K562 (cell line): ENCODE measurements around the gene AMBRA1. TPM values are rescaled to one million over a fixed set of nuclear protein-coding genes. Genes with fewer than 3 reads are reported as not detected.

Source experiments
- ARID3A ChIP-seq: IDR thresholded peaks from 2 replicates; pipeline ENCODE4 v1.6.1; 2012; ENCODE audit warnings: low read depth, low read length, improper control_type of control experiment, borderline replicate concordance
- ATF4 ChIP-seq: fragments of 450-650 bp; formaldehyde crosslinking; IDR thresholded peaks from 2 replicates; pipeline ENCODE4 v1.4.0; 2022; ENCODE audit warnings: mild to moderate bottlenecking, moderate library complexity
- BACH1 ChIP-seq: fragments of 200-800 bp; sonication (Bioruptor generic); IDR thresholded peaks from 2 replicates; pipeline ENCODE4 v1.6.1; 2016; ENCODE audit warnings: missing genetic modification characterization, missing compliant biosample characterization
- CBX3 ChIP-seq, 2 experiments: IDR thresholded peaks; 1 replicate in 1 of 2; 2 replicates in 1 of 2; pipeline ENCODE4 v1.6.1; 2012; ENCODE audit warnings: inconsistent platforms in 2 of 2, low read length in 2 of 2, borderline replicate concordance in 1 of 2, control low read depth in 1 of 2
- CHD1 ChIP-seq: fragments of 200-600 bp; sonication (generic); IDR thresholded peaks from one replicate; pipeline ENCODE4 v1.6.1; 2012; ENCODE audit warnings: mild to moderate bottlenecking, moderate library complexity, low read length, inconsistent platforms
- GABPA ChIP-seq: fragments of 200-800 bp; sonication (Bioruptor generic); conservative IDR thresholded peaks from 2 replicates; pipeline ENCODE4 v1.6.1; 2016; ENCODE audit warnings: low read depth, missing genetic modification characterization, missing compliant biosample characterization
- HEY1 ChIP-seq: fragments of 250-450 bp; sonication (Bioruptor Pico); IDR thresholded peaks from 2 replicates; pipeline ENCODE4 v1.5.0; 2020; ENCODE audit warnings: mild to moderate bottlenecking, moderate library complexity, borderline replicate concordance
- HSF4 ChIP-seq: fragments of 250-450 bp; sonication (Bioruptor Pico); IDR thresholded peaks from 2 replicates; pipeline ENCODE4 v2.1.2; 2022; ENCODE audit warnings: mild to moderate bottlenecking, moderate library complexity, borderline replicate concordance
- MAX ChIP-seq: sonication (generic); formaldehyde crosslinking; IDR thresholded peaks from 2 replicates; pipeline ENCODE4 v1.9.0; 2022; ENCODE audit warnings: mild to moderate bottlenecking, missing genetic modification reagents
- POLR3G ChIP-seq: IDR thresholded peaks from 2 replicates; pipeline ENCODE4 v1.6.1; 2011; ENCODE audit not compliant: insufficient read length, insufficient replicate concordance; ENCODE audit errors: extremely low read depth
- RNF219 ChIP-seq: fragments of 250-450 bp; sonication (Bioruptor Pico); IDR thresholded peaks from 2 replicates; pipeline ENCODE4 v1.5.0; 2022; ENCODE audit warnings: mild to moderate bottlenecking
- SFPQ ChIP-seq: fragments of 200-400 bp; formaldehyde crosslinking; IDR thresholded peaks from 2 replicates; pipeline ENCODE4 v1.6.1; 2017; ENCODE audit warnings: mild to moderate bottlenecking, low read depth, low read length, moderate library complexity
- ZBTB8A ChIP-seq: fragments of 450-650 bp; IDR thresholded peaks from 2 replicates; pipeline ENCODE4 v1.6.1; 2018; ENCODE audit warnings: mild to moderate bottlenecking, moderate library complexity; ENCODE audit not compliant: partially characterized antibody
- ZNF384 ChIP-seq: IDR thresholded peaks from 2 replicates; pipeline ENCODE4 v1.6.1; 2012; ENCODE audit warnings: low read depth, low read length, improper control_type of control experiment
- ZNF431 ChIP-seq: sonication (generic); formaldehyde crosslinking; IDR thresholded peaks from 2 replicates; pipeline ENCODE4 v1.8.0; 2022; ENCODE audit warnings: mild to moderate bottlenecking, missing genetic modification reagents
- ZNF717 ChIP-seq: fragments of 250-450 bp; sonication (Bioruptor Pico); IDR thresholded peaks from 2 replicates; pipeline ENCODE4 v1.5.0; 2021
- polyA plus RNA-seq, 8 experiments: library from polyadenylated mRNA; depleted of rRNA in 4 of 8; stranded (reverse) in 5 of 8; unstranded in 3 of 8; fragments of >200 nt; fragmentation: Nextera tagmentation in 2 of 8; fragmentation: Illumina TruSeq in 1 of 8; extraction: Ambion mirVana in 2 of 8; extraction: Trizol in 1 of 8; gene quantifications; 2 replicates each; pipeline versions ENCODE4 v1.2.1 to v1.2.3, GENCODE V29; 2011 to 2014; ENCODE audit warnings: inconsistent platforms in 1 of 8, missing spikeins in 1 of 8
- total RNA-seq, 7 experiments: library from RNA; depleted of rRNA in 6 of 7; stranded (reverse); fragments of >200 nt in 6 of 7; fragmentation: Illumina TruSeq in 2 of 7; extraction: Trizol in 2 of 7; gene quantifications; 2 replicates each; pipeline versions ENCODE4 v1.2.1 to v1.2.3, GENCODE V29; 2011 to 2021; ENCODE audit warnings: low replicate concordance in 1 of 7

AMBRA1 gene
- total and polyA plus RNA-seq, 9 of the 15 experiments (the other 6 are each of a cell fraction or from before 2014, with no cell fraction given), result 0.15 to 24.5 (median 13.0) TPM

GRCh38 chr11:46554213-46555147 is 39.3 kb downstream of the AMBRA1 start (continued):
- peak; percentile 58; the same call in 1 of the 2 replicates for TF ChIP-seq BACH1 (tag)
- TF ChIP-seq CBX3 (IDR thresholded peaks at IDR 0.05; ENCODE audit: borderline replicate concordance in 1 of 2, low read length in 2 of 2), result no peak
- no peak for TF ChIP-seq HSF4
- peak; percentile 83 for TF ChIP-seq ZNF384
- no peak for TF ChIP-seq POLR3G
- TF ChIP-seq HEY1, result no peak
- no peak for TF ChIP-seq MAX (CRISPR knock-in tag)
- no peak for TF ChIP-seq ARID3A
- TF ChIP-seq CHD1, result no peak
- no peak for TF ChIP-seq SFPQ
- no peak for TF ChIP-seq ZNF431 (CRISPR knock-in tag)
- no peak for TF ChIP-seq ZNF717
- no peak for TF ChIP-seq ZBTB8A
- TF ChIP-seq RNF219, result no peak
- no peak for TF ChIP-seq ATF4 (CRISPR knock-in tag)
- TF ChIP-seq GABPA (tag), result peak; percentile 30; the same call in 1 of the 2 replicates
